HG03196 (cell line): ENCODE data around the gene PAAF1.

Source experiments
- ATAC-seq: cut with Tn5 transposase; IDR thresholded peaks from one replicate; pipeline ENCODE4 v1.9.1; 2021; ENCODE audit not compliant: unreplicated experiment

PAAF1 gene, protein sequence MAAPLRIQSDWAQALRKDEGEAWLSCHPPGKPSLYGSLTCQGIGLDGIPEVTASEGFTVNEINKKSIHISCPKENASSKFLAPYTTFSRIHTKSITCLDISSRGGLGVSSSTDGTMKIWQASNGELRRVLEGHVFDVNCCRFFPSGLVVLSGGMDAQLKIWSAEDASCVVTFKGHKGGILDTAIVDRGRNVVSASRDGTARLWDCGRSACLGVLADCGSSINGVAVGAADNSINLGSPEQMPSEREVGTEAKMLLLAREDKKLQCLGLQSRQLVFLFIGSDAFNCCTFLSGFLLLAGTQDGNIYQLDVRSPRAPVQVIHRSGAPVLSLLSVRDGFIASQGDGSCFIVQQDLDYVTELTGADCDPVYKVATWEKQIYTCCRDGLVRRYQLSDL

DNA sequence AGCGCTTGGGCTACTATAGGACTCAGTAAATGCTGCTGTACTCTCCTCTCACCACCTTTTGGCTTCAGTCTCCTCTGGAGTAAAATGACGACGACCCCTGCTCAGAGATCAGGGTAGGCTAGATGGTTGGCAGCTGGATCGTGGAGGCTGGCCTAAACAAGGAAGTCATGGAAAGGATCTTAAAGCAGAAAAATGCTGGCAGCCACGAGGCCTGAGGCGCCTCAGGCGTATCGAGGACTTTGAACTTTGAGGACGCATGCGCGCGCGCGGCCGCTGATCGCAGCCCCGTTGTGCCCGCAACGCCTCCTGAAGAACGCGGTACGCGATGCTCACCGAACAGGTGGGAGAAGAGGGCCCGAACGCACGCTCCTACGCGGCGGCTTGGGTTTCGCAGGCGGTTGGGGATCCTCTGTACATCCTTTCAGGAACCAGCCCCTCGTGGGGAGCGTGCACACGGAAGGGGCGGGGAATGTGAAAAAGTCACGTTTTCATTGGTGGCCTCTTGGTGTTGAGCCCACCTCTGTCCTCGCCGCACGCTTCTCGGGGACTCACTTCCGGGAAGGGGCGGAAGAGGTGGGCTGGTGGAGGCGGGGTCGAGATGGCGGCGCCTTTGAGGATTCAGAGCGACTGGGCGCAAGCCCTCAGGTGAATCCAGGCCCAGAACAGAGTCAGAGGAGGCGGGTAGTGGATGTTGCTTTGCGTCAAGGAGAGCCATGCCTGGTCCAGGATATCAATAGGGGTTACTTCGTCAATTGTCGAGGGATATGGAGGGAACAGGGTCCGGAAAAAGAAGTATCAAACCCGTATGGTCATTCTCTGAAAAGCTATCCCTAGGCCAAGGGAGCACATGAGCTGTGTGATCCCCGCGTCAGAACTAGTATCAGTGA is at the start of gene PAAF1, which contains the start of gene COA4:
PAAF1 (plus strand) TSS at position 576 of the 887 bp plus-strand sequence; CDS start at position 599, 23 bp downstream.
COA4 (minus strand) TSS at position 423 of the 887 bp plus-strand sequence. CDS start 3,468 bp downstream, outside the sequence.
- ATAC-seq = peak; percentile 92

DNA sequence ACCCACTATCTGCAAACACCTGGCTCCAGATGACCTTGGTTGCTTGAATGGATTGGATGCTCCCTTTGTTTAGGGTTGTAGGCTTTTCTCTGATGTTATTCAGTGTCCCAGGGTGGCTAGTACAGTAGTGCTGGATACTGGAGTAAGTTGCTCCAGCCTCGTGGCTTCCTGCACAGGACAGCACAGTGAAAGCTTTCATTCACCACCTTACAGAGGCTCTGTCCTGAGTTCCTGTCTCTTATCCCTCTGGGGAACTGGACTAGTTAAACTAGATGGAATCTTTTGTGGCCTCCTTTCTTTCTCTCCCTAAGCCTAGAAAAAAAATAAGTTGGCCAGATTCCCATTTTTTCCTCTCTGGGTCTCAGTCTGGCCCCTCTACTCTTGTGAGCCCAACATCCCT is 46.5 kb upstream of the PAAF1 start:
- no peak for ATAC-seq

DNA sequence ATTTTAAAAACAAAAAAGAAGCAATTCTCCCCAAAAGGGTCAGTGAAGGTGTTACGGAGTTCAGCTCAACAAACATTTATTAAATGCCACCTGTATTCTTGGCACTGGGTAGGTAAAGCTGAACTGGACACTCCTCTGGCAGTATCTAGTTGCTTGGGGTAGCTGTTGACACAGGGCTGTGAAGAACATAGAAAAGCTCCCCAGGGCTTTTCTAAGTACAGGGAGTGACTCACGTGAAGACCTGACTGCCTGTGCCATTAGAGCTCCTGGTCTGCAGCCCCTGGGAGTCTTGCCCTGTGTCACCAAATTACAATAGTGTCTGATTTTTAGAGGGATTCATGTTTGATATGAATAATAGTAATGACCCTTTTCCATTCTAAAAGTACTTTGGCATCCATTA is 43.7 kb upstream of the PAAF1 start:
- no peak for ATAC-seq

DNA sequence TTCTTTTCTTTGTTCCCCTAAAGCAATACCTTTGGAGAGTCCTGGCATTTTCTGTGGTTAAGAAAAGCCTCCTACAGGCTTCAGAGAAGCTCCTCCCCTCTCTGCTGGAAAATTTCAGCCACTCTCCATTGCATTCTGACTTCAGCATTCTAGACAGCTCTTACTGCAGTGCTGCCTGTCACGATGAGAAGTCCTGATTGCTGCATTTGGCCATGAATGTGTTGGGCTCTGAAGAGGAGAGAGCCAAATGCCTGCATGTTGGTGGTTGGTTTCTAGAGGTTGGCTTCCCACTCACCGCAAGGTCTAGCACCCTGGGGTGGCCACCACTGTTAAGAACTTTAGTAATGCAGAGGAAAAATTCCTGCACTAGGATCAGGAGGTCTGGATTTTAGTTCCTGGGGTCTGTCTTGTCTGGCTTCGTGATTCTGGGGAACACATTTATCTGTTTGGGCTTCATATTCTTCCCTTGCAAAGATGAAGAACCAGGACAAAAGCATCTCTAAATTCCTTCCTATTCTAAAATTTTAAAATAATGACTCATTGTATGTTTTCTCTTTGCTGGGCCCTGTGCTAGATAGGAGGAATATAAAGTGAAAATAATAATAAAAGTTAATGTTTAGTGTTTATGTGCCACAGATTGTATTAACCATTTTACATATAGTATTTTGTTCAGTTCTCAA is 38.2 kb upstream of the PAAF1 start:
- no peak for ATAC-seq

DNA sequence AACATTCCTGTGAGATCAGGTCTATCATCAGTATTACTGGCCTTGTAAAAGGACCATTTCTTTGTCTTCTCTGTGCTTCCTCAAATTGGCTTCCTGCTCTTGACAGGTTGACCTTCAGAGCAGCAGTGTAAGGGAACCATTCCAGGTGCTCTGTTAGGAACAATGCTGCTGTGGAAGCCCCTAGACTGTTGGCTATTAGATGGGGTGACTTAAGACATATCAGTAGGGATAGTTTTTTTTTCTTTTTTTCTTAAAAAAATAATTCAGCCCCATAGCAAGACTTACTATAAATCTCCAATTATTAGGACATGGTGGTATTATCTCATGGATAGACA is 37.7 kb upstream of the PAAF1 start:
- ATAC-seq = no peak

DNA sequence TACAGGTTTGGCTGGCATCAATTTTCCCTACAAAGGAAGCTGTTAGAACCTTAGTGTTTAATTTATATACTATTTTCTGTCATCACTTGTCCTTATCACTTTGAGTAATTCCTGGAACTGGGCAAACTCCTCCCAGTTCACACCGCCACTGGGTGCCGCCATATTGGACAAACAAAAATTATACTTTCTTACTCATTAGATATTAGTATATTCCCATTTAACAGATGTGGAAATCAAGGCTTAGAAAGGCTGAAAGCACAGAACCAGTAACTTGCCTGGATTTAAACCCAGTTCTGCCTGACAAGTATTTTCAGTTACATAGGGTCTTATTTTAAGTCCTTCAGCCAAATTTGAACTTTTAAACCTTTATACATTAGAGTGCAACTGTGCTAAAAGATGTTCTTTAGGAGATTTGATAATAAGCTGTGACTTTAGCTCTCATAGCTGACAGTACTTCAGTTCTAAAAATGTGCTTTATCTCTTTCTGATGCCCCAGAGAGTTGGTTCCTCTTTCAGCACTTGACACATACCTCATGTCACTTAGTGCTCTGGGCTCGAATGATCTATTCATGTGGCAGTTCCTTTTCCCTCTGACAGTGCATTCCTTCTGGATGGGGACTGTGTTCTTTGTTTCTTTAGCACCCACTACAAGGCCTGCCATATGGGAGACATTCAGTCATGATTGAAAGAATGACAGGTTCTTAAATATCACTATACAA is 25.6 kb upstream of the PAAF1 start:
- no peak for ATAC-seq

DNA sequence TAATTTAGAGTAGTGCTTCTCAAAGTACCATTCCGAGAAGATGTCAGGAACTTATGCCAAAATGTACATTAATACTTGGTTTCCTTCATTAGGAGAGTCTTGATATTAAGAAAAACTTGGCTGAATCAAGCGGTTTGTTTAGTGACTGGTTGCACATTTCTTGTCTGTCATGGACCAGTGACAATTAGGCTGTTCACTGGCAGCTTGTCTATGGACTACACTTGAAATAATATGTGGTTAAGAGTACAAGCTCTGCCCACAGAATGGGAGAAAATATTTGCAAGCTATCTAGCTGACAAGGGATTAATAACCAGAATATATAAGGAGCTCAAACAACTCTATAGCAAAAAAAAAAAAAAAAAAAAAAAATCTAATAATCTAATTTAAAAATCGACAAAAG is 24.8 kb upstream of the PAAF1 start:
- ATAC-seq = no peak

DNA sequence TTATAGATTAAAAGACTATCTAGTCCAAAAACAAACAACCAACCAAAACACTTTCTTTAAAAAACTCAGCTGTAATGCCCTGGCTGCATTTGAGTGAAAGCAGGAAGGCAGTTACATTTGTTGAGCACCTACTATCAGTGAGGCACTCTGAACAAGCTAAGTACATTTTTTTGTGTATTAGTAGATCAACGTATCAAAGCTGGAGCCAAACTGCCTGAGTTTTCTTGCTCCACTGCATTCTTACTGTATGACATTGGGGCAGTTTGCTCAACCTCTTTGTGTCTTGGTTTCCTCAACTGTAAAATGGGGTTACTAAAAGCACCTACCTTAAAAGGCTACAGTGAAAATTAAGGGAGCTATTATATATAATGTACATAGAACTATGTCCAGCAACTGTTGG is 22.1 kb upstream of the PAAF1 start:
- no peak for ATAC-seq

DNA sequence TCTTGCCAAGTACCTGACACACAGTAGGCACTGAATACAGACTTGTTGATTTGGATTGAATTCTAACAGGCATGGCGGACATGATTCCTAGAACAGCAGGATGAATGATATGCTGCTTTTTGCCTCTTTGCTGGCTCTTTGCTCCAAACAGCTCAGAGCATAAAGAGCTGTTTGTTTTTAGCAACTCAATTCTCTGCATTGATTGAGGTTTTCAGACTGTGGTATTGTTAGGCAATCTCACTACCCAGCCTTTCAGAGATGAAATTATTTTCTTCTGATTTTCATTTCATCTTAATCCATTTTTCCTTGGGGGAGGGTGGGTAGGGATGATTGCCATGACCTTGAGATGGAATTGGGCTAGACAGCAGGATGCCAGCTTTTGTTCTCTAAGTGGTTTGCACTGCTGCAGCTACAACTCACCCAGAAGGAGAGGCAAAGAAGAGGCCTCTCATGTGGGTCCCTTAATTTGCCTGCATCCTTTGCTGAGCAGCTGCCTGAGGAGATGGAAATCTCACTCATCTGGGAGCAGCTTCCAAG is 20.7 kb upstream of the PAAF1 start:
- ATAC-seq = no peak

DNA sequence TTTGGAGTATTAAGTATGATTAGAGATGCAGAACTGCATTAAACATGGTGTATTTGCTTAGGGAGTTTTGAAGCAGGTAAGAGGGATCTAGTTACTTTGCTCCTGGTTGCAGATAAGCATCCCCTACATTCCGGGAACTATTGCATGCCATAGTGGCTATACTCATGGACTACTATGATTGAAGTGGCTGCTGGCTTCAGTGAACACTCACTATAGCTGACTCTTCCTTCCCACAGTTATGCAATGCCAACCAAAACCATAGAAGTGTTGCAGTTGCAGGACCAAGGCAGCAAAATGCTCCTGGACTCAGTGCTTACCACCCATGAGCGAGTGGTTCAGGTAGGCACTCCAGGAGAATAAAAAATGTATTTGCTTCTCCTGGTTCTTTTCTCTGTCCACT is 17.1 kb upstream of the PAAF1 start:
- no peak for ATAC-seq

DNA sequence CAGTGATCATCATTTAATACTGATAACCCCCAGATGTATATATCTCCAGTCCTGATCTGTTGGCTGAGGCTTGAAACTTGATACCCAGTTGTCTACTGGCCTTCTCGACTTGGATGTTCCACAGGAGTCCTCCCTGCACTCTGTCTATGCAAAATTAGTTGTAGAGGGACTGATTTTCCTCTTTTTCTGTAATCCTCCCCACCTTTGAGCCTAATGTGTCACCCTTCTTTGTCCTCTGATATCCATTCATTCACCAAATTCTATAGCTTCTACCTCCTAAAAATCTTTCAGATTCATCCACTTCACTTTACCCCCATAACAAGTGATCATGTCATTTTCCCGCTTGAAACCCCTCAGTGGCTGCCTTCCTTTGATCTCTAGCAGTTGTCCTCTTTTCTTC is 16.6 kb upstream of the PAAF1 start:
- ATAC-seq = no peak

DNA sequence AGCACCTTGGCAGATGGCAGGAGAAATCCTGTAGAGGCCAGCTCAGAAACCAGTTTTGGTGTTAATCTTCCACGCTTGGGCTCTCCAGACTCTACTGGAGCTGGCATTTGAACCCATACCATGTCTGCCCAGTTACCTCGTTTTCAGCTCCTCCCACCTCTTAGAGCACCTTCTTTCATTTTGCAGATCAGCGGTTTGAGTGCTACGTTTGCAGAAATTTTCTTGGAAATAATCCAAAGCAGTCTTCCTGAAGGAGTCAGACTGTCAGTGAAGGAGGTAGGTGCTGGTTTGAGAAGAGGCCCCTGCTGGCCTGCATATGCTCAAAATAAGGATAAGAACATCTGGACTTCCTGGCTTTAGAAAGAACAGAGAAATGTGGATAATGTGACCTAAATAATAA is 13.8 kb upstream of the PAAF1 start:
- ATAC-seq = no peak

DNA sequence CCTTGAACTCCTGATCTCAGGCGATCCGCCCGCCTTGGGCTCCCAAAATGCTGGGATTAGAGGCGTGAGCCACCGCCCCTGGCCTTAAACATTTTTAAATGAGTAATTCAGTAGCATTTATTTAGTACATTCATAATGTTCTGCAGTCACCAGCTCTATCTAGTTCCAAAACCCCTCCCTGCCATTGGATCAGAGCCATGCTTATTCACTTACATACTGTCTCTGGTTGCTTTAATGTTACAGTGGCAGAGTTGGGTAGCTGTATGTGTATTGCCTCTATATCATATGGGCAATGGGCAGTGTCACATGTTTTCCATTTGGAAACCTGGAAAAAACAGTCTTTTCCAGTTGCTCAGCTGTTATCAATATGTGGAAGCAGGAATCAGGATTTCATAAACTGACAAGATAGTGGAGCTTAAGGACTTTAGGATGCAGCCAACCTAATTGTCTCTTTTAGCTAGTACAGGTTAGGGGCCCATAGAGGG is 10.7 kb upstream of the PAAF1 start:
- no peak for ATAC-seq

DNA sequence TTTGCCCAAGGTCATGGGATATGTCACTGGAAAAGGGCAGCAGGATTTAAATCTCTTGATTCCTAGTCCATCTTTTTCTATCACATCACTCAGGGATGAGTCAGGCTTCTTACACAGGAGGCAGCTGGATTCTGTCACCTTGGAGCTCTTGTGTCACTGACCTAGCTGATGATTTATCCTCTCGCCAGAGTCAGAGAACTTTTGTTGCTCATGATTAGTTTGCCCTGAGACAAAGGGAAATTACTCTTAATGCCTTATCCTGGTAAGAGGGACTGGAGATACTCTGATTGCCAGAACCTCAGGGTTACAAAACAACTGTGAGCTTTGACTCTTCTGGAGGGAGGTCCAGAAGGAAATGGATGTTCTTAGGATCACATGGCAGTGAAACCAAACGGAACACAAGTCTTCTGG is 10.2 kb upstream of the PAAF1 start:
- no peak for ATAC-seq

DNA sequence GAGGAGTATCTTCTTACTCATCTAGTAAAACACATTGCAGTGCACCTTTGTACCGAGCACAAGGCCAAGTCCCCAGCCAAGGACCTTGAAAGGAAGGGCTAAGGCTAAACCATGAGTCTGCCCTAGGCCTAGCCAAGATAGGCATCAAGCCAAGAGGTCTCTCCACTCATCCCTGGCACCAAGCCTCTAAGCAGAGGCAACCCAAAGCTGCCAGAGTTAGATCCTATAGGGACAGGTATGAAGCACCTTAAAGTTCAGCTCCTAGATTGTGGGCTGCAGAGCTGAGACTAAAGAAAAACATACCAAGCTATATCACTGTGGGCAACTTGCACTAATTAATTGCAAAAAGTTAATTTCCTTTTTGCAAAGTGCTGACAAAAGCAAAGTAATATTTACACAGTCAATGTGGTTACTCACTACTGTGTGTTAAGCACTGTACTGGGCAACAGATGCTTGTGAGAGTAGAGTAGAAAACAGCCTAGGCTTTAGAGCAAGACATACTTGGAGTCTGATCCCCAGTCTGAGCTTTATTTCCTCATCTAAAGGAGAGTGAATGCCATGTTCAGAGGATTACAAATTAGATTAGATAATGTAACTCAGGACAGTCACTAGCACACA is 7.4 kb upstream of the PAAF1 start:
- no peak for ATAC-seq

DNA sequence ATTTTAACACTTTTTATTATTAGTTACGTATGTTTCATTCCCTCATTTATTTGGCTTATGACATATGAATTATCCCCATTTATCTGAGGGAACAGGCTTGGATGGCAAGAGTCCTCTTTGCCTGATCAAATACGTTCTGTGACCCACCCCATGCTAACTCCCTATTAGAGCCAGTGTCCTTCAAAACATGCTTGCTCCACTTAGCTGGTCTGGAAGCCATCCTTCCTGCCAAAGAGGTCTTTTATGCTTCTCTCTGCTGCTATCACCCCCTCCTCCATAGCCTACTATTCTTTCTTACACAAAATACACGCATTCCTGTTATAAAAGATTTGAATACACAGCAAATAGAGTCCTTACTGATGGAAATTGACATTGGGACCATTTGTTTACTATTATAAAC is 6.5 kb upstream of the PAAF1 start:
- no peak for ATAC-seq

DNA sequence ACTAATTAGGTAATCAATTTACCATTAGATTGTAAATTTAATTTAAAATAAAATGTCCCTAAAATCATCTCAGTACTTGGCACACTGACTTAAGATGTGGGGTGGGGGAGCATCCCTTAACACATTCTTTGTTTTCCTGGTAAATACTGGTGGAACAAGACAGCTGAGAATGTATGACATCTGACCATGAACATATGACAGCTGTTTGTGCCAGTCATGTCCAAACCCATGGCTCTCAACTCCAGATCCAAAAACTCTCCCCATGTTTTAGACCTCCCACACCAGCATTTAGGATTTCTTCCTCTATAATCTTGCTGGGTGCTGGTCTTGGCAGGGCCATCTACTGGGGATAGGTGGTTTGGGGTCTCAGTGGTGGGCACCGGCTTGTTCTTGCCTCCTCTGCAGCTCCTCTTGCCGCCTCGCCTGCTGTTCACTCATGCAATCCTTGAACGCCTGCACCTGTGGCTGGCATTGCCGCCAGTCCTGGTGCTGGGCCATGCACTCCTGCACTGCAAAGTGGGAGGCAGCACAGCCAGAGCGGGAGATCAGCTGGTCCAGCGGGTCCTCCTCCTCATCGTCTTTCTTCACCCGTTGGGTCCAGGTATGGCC is 3.9 kb upstream of the PAAF1 start:
- no peak for ATAC-seq

DNA sequence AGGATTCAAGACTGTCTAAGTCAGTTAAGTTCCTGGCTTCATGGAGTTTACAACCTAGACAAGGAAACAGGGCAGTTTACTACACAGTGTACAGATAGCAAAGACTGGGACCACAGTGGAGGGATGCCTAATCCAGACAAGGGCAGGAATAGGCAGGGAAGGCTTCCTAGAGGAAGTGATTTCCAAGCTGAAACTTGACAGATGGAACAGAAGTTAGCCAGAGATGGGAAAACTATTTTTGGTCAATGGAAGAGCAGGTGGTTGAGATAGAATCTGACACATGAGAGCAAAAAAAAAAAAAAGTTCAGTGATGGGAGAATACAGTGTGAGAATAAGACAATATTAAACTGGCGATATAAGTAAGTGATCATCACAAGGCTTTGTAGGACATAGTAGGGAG is 1.4 kb upstream of the PAAF1 start:
- ATAC-seq = no peak

DNA sequence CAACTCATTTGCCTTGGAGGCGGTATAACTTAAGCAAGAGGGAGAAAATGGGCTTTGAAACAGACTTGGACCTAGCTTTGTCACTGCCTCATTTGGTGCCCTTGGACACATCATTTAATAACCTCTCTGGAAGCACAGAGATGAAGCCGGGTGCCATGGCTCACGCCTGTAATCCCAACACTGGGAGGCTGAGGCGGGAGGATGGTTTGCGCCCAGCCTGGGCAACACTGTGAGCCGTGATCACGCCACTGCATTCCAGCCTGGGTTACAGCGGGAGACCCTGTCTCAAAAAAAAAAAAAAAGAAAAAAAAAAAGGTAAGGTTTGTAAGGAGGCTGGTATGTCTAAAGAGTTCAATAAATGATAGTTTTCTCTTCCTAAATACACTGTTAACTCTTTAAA is 959 bp upstream of the PAAF1 start:
- ATAC-seq = no peak

DNA sequence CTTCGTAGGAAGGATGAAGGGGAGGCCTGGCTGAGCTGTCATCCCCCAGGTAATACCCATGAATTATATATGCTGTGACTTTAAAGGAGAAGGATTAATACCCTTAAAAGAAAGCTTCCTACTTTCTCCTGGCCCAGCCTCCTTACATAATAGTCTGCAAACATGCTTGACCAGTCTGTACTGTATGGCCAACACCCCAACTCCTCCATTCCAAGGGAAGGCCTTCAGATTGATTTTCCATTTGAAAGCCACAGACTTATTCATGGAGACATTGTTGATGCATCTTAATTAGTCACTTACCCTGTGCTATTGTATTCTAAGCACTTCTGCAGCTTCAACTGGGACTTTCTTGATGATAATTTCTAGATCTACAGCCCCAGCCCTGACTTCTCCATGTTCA is 2.0 kb downstream of the PAAF1 start:
- ATAC-seq = no peak
